GM21515 (cell line): ENCODE results near the gene CLEC2A.
"Not testable (repeated sequence)": the region's sequence is repeated elsewhere in the genome, so short reads cannot be mapped to it uniquely, and the experiment has no call there.

ENCODE experiments used
- ATAC-seq: cut with Tn5 transposase; IDR thresholded peaks from one replicate; pipeline ENCODE4 v1.9.1; 2021; ENCODE audit not compliant: unreplicated experiment

CLEC2A gene

GRCh38 chr12:9883175-9883574 is 49.0 kb downstream of the CLEC2A start:
- ATAC-seq, result no peak

- ATAC-seq, result no peak
Observed at GRCh38 chr12:9881988-9882387, 50.2 kb downstream of the CLEC2A start.

- no peak for ATAC-seq
Observed at GRCh38 chr12:9881246-9881645, 50.9 kb downstream of the CLEC2A start, which contains the start of gene KLRF2. Gene KLRF2 (plus strand): TSS chr12:9881489. CDS start chr12:9881596, 107 bp downstream.

- ATAC-seq, result no peak
Observed at GRCh38 chr12:9880532-9881078, 51.6 kb downstream of the CLEC2A start.

- ATAC-seq, result not testable (repeated sequence)
Observed at GRCh38 chr12:9876120-9876519, 56.0 kb downstream of the CLEC2A start.

GRCh38 chr12:9872742-9873141 is 59.4 kb downstream of the CLEC2A start:
- no peak for ATAC-seq

- ATAC-seq, result no peak
Observed at GRCh38 chr12:9872162-9872561, 60.0 kb downstream of the CLEC2A start.

GRCh38 chr12:9870286-9870866 is 61.8 kb downstream of the CLEC2A start:
- ATAC-seq, result no peak

- ATAC-seq, result no peak
Observed at GRCh38 chr12:9869307-9870161, 62.6 kb downstream of the CLEC2A start, which contains the start of gene CLEC2B. Gene CLEC2B (minus strand): TSS chr12:9869354.

- no peak for ATAC-seq
Observed at GRCh38 chr12:9868951-9869306, 63.2 kb downstream of the CLEC2A start.

- no peak for ATAC-seq
Observed at GRCh38 chr12:9868311-9868801, 63.8 kb downstream of the CLEC2A start.

- no peak for ATAC-seq
Observed at GRCh38 chr12:9867531-9867930, 64.6 kb downstream of the CLEC2A start.

- ATAC-seq, result no peak
Observed at GRCh38 chr12:9866860-9867269, 65.3 kb downstream of the CLEC2A start.

- ATAC-seq, result no peak
Observed at GRCh38 chr12:9864913-9865675, 67.1 kb downstream of the CLEC2A start.
